K562 (cell line): ENCODE data around the gene ELOF1. TPM values are rescaled to one million over a fixed set of nuclear protein-coding genes. Genes with fewer than 3 reads are reported as not detected.

Source experiments
- ATAC-seq: fragments of 200-7000 bp; cut with Tn5 transposase; 3 replicates; pipeline ENCODE4 v1.9.1; 2020; ENCODE audit warnings: moderate library complexity
- BruUV-seq: library from RNA; stranded (reverse); fragments of 400-500 nt; replicated peaks from 2 replicates; lab custom pipeline; 2021; lab: Mats Ljungman, UMichigan
- CTCF ChIA-PET: fragments of 300-600 bp; formaldehyde crosslinking; extraction: SDS; loops from one replicate; lab custom pipeline; 2021; ENCODE audit warnings: low intra/inter-chr PET ratio; lab: Yijun Ruan, JAX
- POLR2A ChIA-PET: fragments of 300-600, 350-650 bp; sonication (Branson Sonifier 250); formaldehyde crosslinking; extraction: SDS; loops from one replicate; lab custom pipeline; 2021; ENCODE audit warnings: antibody characterized with exemption, inconsistent platforms; lab: Yijun Ruan, JAX
- DNase-seq, 4 experiments: peaks; one replicate each; pipeline versions ENCODE4 v3.0.0 to v3.0.0-alpha.2; 2011 to 2018; ENCODE audit warnings: low spot score in 3 of 4, mixed read lengths in 3 of 4; ENCODE audit errors: extremely low read depth in 1 of 4
- FAIRE-seq: peaks from 2 replicates; lab custom pipeline; 2011; peaks lifted over from hg19 to GRCh38; lab: Jason Lieb, UNC
- H2AFZ ChIP-seq: 2 replicates; pipeline ENCODE4 v1.6.0; 2011; ENCODE audit warnings: low read depth, low read length, control low read depth, inconsistent platforms
- H3K27ac ChIP-seq: fragments of 200-600 bp; 3 replicates; pipeline ENCODE4 v1.8.0; 2011; ENCODE audit warnings: low read depth, mild to moderate bottlenecking, control low read depth, inconsistent platforms, low read length, moderate library complexity, mixed read lengths; ENCODE audit errors: extremely low read depth
- H3K27me3 ChIP-seq, 2 experiments: fragments of 300-600 bp in 1 of 2; 2 replicates in 1 of 2; 3 replicates in 1 of 2; pipeline versions ENCODE4 v1.6.0 to v1.8.0; 2011; ENCODE audit warnings: inconsistent platforms in 2 of 2, low read length in 2 of 2, mild to moderate bottlenecking in 1 of 2, mixed read lengths in 1 of 2, moderate library complexity in 1 of 2; ENCODE audit not compliant: control insufficient read depth in 2 of 2, insufficient read depth in 2 of 2
- H3K36me3 ChIP-seq: fragments of 300-600 bp; 3 replicates; pipeline ENCODE4 v1.8.0; 2011; ENCODE audit warnings: mild to moderate bottlenecking, low read length, inconsistent platforms; ENCODE audit not compliant: control insufficient read depth, insufficient read depth
- H3K4me1 ChIP-seq, 2 experiments: fragments of 200-600 bp in 1 of 2; replicated peaks in 1 of 2; 2 replicates in 1 of 2; 3 replicates in 1 of 2; pipeline versions ENCODE4 v1.5.1 to v1.8.0; 2011; ENCODE audit warnings: inconsistent platforms in 2 of 2, low read length in 2 of 2, mild to moderate bottlenecking in 1 of 2, mixed read lengths in 1 of 2, moderate library complexity in 1 of 2; ENCODE audit not compliant: control insufficient read depth in 2 of 2, insufficient read depth in 2 of 2
- H3K4me2 ChIP-seq: 2 replicates; pipeline ENCODE4 v1.6.1; 2011; ENCODE audit warnings: low read length, control low read depth, inconsistent platforms, mixed read lengths; ENCODE audit not compliant: insufficient read depth
- H3K4me3 ChIP-seq: fragments of 200-600 bp; sonication (generic), shearing (Covaris generic); 2 replicates; pipeline ENCODE4 v1.5.1; 2016; ENCODE audit warnings: control low read depth, inconsistent platforms
- H3K79me2 ChIP-seq: fragments of 200-600 bp; 3 replicates; pipeline ENCODE4 v1.8.0; 2011; ENCODE audit warnings: low read length, inconsistent platforms; ENCODE audit not compliant: control insufficient read depth, insufficient read depth
- H3K9ac ChIP-seq, 2 experiments: 2 replicates each; pipeline versions ENCODE4 v1.6.0 to v1.6.1; 2011; ENCODE audit warnings: low read depth in 2 of 2, low read length in 2 of 2, control low read depth in 1 of 2, inconsistent platforms in 1 of 2, mild to moderate bottlenecking in 1 of 2, mixed read lengths in 1 of 2; ENCODE audit not compliant: insufficient read depth in 1 of 2
- H3K9me1 ChIP-seq: one replicate; pipeline ENCODE4 v1.6.0; 2011; ENCODE audit warnings: inconsistent platforms, mild to moderate bottlenecking, low read length, moderate library complexity; ENCODE audit not compliant: control insufficient read depth, insufficient read depth
- H3K9me3 ChIP-seq: replicated peaks from 2 replicates; pipeline ENCODE4 v1.5.1; 2011; ENCODE audit warnings: low read depth, low read length, inconsistent platforms; ENCODE audit not compliant: control insufficient read depth, insufficient read depth
- H4K20me1 ChIP-seq: replicated peaks from 2 replicates; pipeline ENCODE4 v1.6.1; 2011; ENCODE audit warnings: low read length, inconsistent platforms, mixed read lengths; ENCODE audit not compliant: control insufficient read depth, insufficient read depth
- HOXB6 ChIP-seq: fragments of 250-450 bp; sonication (Bioruptor Pico); IDR thresholded peaks from 2 replicates; pipeline ENCODE4 v1.5.1; 2022; ENCODE audit warnings: mild to moderate bottlenecking, borderline replicate concordance
- KDM1A ChIP-seq, 2 experiments: fragments of 450-650 bp; IDR thresholded peaks; 2 replicates each; pipeline ENCODE4 v1.6.1; 2016; ENCODE audit warnings: mild to moderate bottlenecking in 2 of 2
- MITF ChIP-seq: IDR thresholded peaks from 2 replicates; pipeline ENCODE4 v1.6.1; 2014; ENCODE audit warnings: antibody characterized with exemption
- MYBL2 ChIP-seq, 2 experiments: fragments of 450-650 bp in 1 of 2; sonication (generic) in 1 of 2; formaldehyde crosslinking in 1 of 2; IDR thresholded peaks; 2 replicates each; pipeline versions ENCODE4 v1.6.1 to v1.8.1; 2017 to 2022; ENCODE audit warnings: borderline replicate concordance in 1 of 2, inconsistent platforms in 1 of 2, low read depth in 1 of 2, mild to moderate bottlenecking in 1 of 2, missing genetic modification reagents in 1 of 2, moderate library complexity in 1 of 2
- NFRKB ChIP-seq: fragments of 450-650 bp; IDR thresholded peaks from 2 replicates; pipeline ENCODE4 v1.6.1; 2016; ENCODE audit warnings: low read depth
- PHF20 ChIP-seq: fragments of 450-650 bp; IDR thresholded peaks from 2 replicates; pipeline ENCODE4 v1.6.1; 2018; ENCODE audit not compliant: partially characterized antibody
- RNF2 ChIP-seq: sonication (generic); IDR thresholded peaks from 2 replicates; pipeline ENCODE4 v1.6.1; 2016
- SIN3B ChIP-seq: fragments of 450-650 bp; IDR thresholded peaks from 2 replicates; pipeline ENCODE4 v1.6.1; 2017; ENCODE audit warnings: low read depth, mild to moderate bottlenecking, moderate library complexity
- STAT6 ChIP-seq: sonication (generic); formaldehyde crosslinking; IDR thresholded peaks from 2 replicates; pipeline ENCODE4 v1.8.1; 2023; ENCODE audit warnings: mild to moderate bottlenecking, missing genetic modification reagents
- ZNF143 ChIP-seq: sonication (generic); formaldehyde crosslinking; IDR thresholded peaks from 2 replicates; pipeline ENCODE4 v1.9.0; 2022; ENCODE audit warnings: mild to moderate bottlenecking, missing genetic modification reagents
- ZNF512 ChIP-seq: IDR thresholded peaks from 2 replicates; pipeline ENCODE4 v1.6.1; 2016; ENCODE audit warnings: missing genetic modification characterization, missing compliant biosample characterization
- ZNF561 ChIP-seq: fragments of 450-650 bp; formaldehyde crosslinking; conservative IDR thresholded peaks from 2 replicates; pipeline ENCODE4 v1.4.0; 2020; ENCODE audit warnings: mild to moderate bottlenecking, moderate library complexity
- ZNF77 ChIP-seq: fragments of 250-450 bp; sonication (Bioruptor Pico); IDR thresholded peaks from 2 replicates; pipeline ENCODE4 v1.5.0; 2020
- WGBS: fragments of 100-300 bp; shearing (Covaris generic); methylation state at CpG from one replicate; pipeline ENCODE4 v1.1.6; 2016; ENCODE audit warnings: low coverage, mixed read lengths; ENCODE audit not compliant: insufficient coverage; ENCODE audit errors: missing lambda C conversion rate; 5-methylcytosine and 5-hydroxymethylcytosine counted together
- in situ Hi-C: fragments of 300-500 bp; cut with MboI; formaldehyde crosslinking; loops from 4 replicates; pipeline ENCODE4 v1.15.0; 2018; ENCODE audit warnings: inconsistent platforms, mixed read lengths
- intact Hi-C: fragments of 100-400 bp; cut with micrococcal nuclease; formaldehyde crosslinking; loops from 2 replicates; pipeline ENCODE4 v1.14.2; 2022
- polyA plus RNA-seq, 8 experiments: library from polyadenylated mRNA; depleted of rRNA in 4 of 8; stranded (reverse) in 5 of 8; unstranded in 3 of 8; fragments of >200 nt; fragmentation: Nextera tagmentation in 2 of 8; fragmentation: Illumina TruSeq in 1 of 8; extraction: Ambion mirVana in 2 of 8; extraction: Trizol in 1 of 8; gene quantifications; 2 replicates each; pipeline versions ENCODE4 v1.2.1 to v1.2.3, GENCODE V29; 2011 to 2014; ENCODE audit warnings: inconsistent platforms in 1 of 8, missing spikeins in 1 of 8
- total RNA-seq, 7 experiments: library from RNA; depleted of rRNA in 6 of 7; stranded (reverse); fragments of >200 nt in 6 of 7; fragmentation: Illumina TruSeq in 2 of 7; extraction: Trizol in 2 of 7; gene quantifications; 2 replicates each; pipeline versions ENCODE4 v1.2.1 to v1.2.3, GENCODE V29; 2011 to 2021; ENCODE audit warnings: low replicate concordance in 1 of 7

Gene ELOF1
- total and polyA plus RNA-seq, 9 of the 15 experiments (the other 6 are each of a cell fraction or from before 2014, with no cell fraction given): 16.7 to 147 (median 74.2) TPM

- Histone ChIP-seq H3K9me3 (no peaks in the 10 kb centered on the region), H3K9me1 (peaks cover 7% of the 10 kb centered on the region), H3K27ac (no peak overlapping the region), H3K36me3 (peaks cover 51% of the 10 kb centered on the region; the same call in 2 of the 3 replicates), H3K4me1 (peaks cover 16 to 37% of the 10 kb centered on the region in 2 experiments; a peak in 4 of 5 replicates), H3K4me3 (no peak overlapping the region), H2AFZ (no peak overlapping the region), H3K79me2 (peaks cover 59% of the 10 kb centered on the region), H3K9ac (peak overlapping the region in 1 of 2 experiments; percentile 87; a peak in 2 of 4 replicates), H3K4me2 (peak overlapping the region; percentile 39), H3K27me3 (no peaks in the 10 kb centered on the region), H4K20me1 (peaks cover 13% of the 10 kb centered on the region; the same call in 1 of the 2 replicates)
- CTCF ChIA-PET: interaction anchor here (0.6 kb wide), 1 partner anchor 260 kb away, joined by 5 read pairs; no protein-coding TSS in a partner anchor
- ATAC-seq: no peak
- intact Hi-C loops (no loop called here), in situ Hi-C loops (no loop called here)
- no peak for DNase-seq
- WGBS: 73% methylated on average over 4 of the region's 4 CpGs
- TF ChIP-seq HOXB6 (CRISPR knock-in tag) (no peak), PHF20 (no peak), RNF2 (no peak), ZNF512 (no peak), SIN3B (no peak), NFRKB (no peak), ZNF77 (CRISPR knock-in tag) (no peak), ZNF561 (CRISPR knock-in tag) (no peak), MITF (no peak), ZNF143 (CRISPR knock-in tag) (no peak), MYBL2 (IDR thresholded peaks at IDR 0.05; ENCODE audit: low read depth) (no peak), MYBL2 (CRISPR knock-in tag; IDR thresholded peaks at IDR 0.05; ENCODE audit: borderline replicate concordance) (no peak), STAT6 (no peak), KDM1A (IDR thresholded peaks at IDR 0.05) (no peak)
- POLR2A ChIA-PET: interaction anchor here (0.6 to 1.0 kb wide), 3 partner anchors 8 to 21 kb away, joined by 3 read pairs; no protein-coding TSS in a partner anchor
- BruUV-seq: no TSS peak
- FAIRE-seq: no peak
Observed at GRCh38 chr19:11556634-11557420, 2.2 kb downstream of the ELOF1 start.
